K562 (cell line): ENCODE results near the gene FBXO10. TPM values are rescaled to one million over a fixed set of nuclear protein-coding genes. Genes with fewer than 3 reads are reported as not detected.
A peak's percentile ranks its signal among the peaks of the same experiment; 100 is the strongest.

Source experiments
- ATAC-seq: fragments of 200-7000 bp; cut with Tn5 transposase; 3 replicates; pipeline ENCODE4 v1.9.1; 2020; ENCODE audit warnings: moderate library complexity
- BruUV-seq: library from RNA; stranded (reverse); fragments of 400-500 nt; replicated peaks from 2 replicates; lab custom pipeline; 2021; lab: Mats Ljungman, UMichigan
- CTCF ChIA-PET: fragments of 300-600 bp; formaldehyde crosslinking; extraction: SDS; loops from one replicate; lab custom pipeline; 2021; ENCODE audit warnings: low intra/inter-chr PET ratio; lab: Yijun Ruan, JAX
- POLR2A ChIA-PET: fragments of 300-600, 350-650 bp; sonication (Branson Sonifier 250); formaldehyde crosslinking; extraction: SDS; loops from one replicate; lab custom pipeline; 2021; ENCODE audit warnings: antibody characterized with exemption, inconsistent platforms; lab: Yijun Ruan, JAX
- DNase-seq, 4 experiments: peaks; one replicate each; pipeline versions ENCODE4 v3.0.0 to v3.0.0-alpha.2; 2011 to 2018; ENCODE audit warnings: low spot score in 3 of 4, mixed read lengths in 3 of 4; ENCODE audit errors: extremely low read depth in 1 of 4
- FAIRE-seq: peaks from 2 replicates; lab custom pipeline; 2011; peaks lifted over from hg19 to GRCh38; lab: Jason Lieb, UNC
- H2AFZ ChIP-seq: 2 replicates; pipeline ENCODE4 v1.6.0; 2011; ENCODE audit warnings: low read depth, low read length, control low read depth, inconsistent platforms
- H3K27ac ChIP-seq: fragments of 200-600 bp; 3 replicates; pipeline ENCODE4 v1.8.0; 2011; ENCODE audit warnings: low read depth, mild to moderate bottlenecking, control low read depth, inconsistent platforms, low read length, moderate library complexity, mixed read lengths; ENCODE audit errors: extremely low read depth
- H3K27me3 ChIP-seq, 2 experiments: fragments of 300-600 bp in 1 of 2; 2 replicates in 1 of 2; 3 replicates in 1 of 2; pipeline versions ENCODE4 v1.6.0 to v1.8.0; 2011; ENCODE audit warnings: inconsistent platforms in 2 of 2, low read length in 2 of 2, mild to moderate bottlenecking in 1 of 2, mixed read lengths in 1 of 2, moderate library complexity in 1 of 2; ENCODE audit not compliant: control insufficient read depth in 2 of 2, insufficient read depth in 2 of 2
- H3K36me3 ChIP-seq: fragments of 300-600 bp; 3 replicates; pipeline ENCODE4 v1.8.0; 2011; ENCODE audit warnings: mild to moderate bottlenecking, low read length, inconsistent platforms; ENCODE audit not compliant: control insufficient read depth, insufficient read depth
- H3K4me1 ChIP-seq, 2 experiments: fragments of 200-600 bp in 1 of 2; replicated peaks in 1 of 2; 2 replicates in 1 of 2; 3 replicates in 1 of 2; pipeline versions ENCODE4 v1.5.1 to v1.8.0; 2011; ENCODE audit warnings: inconsistent platforms in 2 of 2, low read length in 2 of 2, mild to moderate bottlenecking in 1 of 2, mixed read lengths in 1 of 2, moderate library complexity in 1 of 2; ENCODE audit not compliant: control insufficient read depth in 2 of 2, insufficient read depth in 2 of 2
- H3K4me2 ChIP-seq: 2 replicates; pipeline ENCODE4 v1.6.1; 2011; ENCODE audit warnings: low read length, control low read depth, inconsistent platforms, mixed read lengths; ENCODE audit not compliant: insufficient read depth
- H3K4me3 ChIP-seq: fragments of 200-600 bp; sonication (generic), shearing (Covaris generic); 2 replicates; pipeline ENCODE4 v1.5.1; 2016; ENCODE audit warnings: control low read depth, inconsistent platforms
- H3K79me2 ChIP-seq: fragments of 200-600 bp; 3 replicates; pipeline ENCODE4 v1.8.0; 2011; ENCODE audit warnings: low read length, inconsistent platforms; ENCODE audit not compliant: control insufficient read depth, insufficient read depth
- H3K9ac ChIP-seq, 2 experiments: 2 replicates each; pipeline versions ENCODE4 v1.6.0 to v1.6.1; 2011; ENCODE audit warnings: low read depth in 2 of 2, low read length in 2 of 2, control low read depth in 1 of 2, inconsistent platforms in 1 of 2, mild to moderate bottlenecking in 1 of 2, mixed read lengths in 1 of 2; ENCODE audit not compliant: insufficient read depth in 1 of 2
- H3K9me1 ChIP-seq: one replicate; pipeline ENCODE4 v1.6.0; 2011; ENCODE audit warnings: inconsistent platforms, mild to moderate bottlenecking, low read length, moderate library complexity; ENCODE audit not compliant: control insufficient read depth, insufficient read depth
- H3K9me3 ChIP-seq: replicated peaks from 2 replicates; pipeline ENCODE4 v1.5.1; 2011; ENCODE audit warnings: low read depth, low read length, inconsistent platforms; ENCODE audit not compliant: control insufficient read depth, insufficient read depth
- H4K20me1 ChIP-seq: replicated peaks from 2 replicates; pipeline ENCODE4 v1.6.1; 2011; ENCODE audit warnings: low read length, inconsistent platforms, mixed read lengths; ENCODE audit not compliant: control insufficient read depth, insufficient read depth
- ATF1 ChIP-seq, 2 experiments: fragments of 450-650 bp in 1 of 2; IDR thresholded peaks; 2 replicates each; pipeline ENCODE4 v1.6.1; 2016; ENCODE audit warnings: missing compliant biosample characterization in 1 of 2, missing genetic modification characterization in 1 of 2
- CBX1 ChIP-seq: sonication (generic); IDR thresholded peaks from 2 replicates; pipeline ENCODE4 v1.6.1; 2016; ENCODE audit warnings: antibody characterized with exemption, low read depth, mild to moderate bottlenecking
- CCNT2 ChIP-seq: IDR thresholded peaks from 2 replicates; pipeline ENCODE4 v1.6.1; 2011; ENCODE audit warnings: borderline replicate concordance, low read depth, mild to moderate bottlenecking, moderate library complexity, mixed read lengths, low read length; ENCODE audit not compliant: insufficient read length; ENCODE audit errors: extremely low read depth
- CREM ChIP-seq: IDR thresholded peaks from 2 replicates; pipeline ENCODE4 v1.6.1; 2014; ENCODE audit warnings: antibody characterized with exemption, low read depth
- CTBP1 ChIP-seq: fragments of 450-650 bp; IDR thresholded peaks from 2 replicates; pipeline ENCODE4 v1.6.1; 2016; ENCODE audit warnings: borderline replicate concordance
- E2F6 ChIP-seq, 2 experiments: IDR thresholded peaks; 2 replicates each; pipeline ENCODE4 v1.6.1; 2011; ENCODE audit warnings: borderline replicate concordance in 1 of 2, control low read depth in 1 of 2, low read depth in 1 of 2, low read length in 1 of 2, mild to moderate bottlenecking in 1 of 2, mixed read lengths in 1 of 2, moderate library complexity in 1 of 2; ENCODE audit not compliant: insufficient read depth in 1 of 2, insufficient read length in 1 of 2, poor library complexity in 1 of 2, severe bottlenecking in 1 of 2; ENCODE audit errors: extremely low read depth in 1 of 2
- EGR1 ChIP-seq: fragments of 450-650 bp; conservative IDR thresholded peaks from 2 replicates; pipeline ENCODE4 v1.6.1; 2017; ENCODE audit warnings: mild to moderate bottlenecking
- HDAC2 ChIP-seq: fragments of 450-650 bp; IDR thresholded peaks from 2 replicates; pipeline ENCODE4 v1.6.1; 2016; ENCODE audit warnings: mild to moderate bottlenecking
- HMG20A ChIP-seq: fragments of 450-650 bp; formaldehyde crosslinking; conservative IDR thresholded peaks from 2 replicates; pipeline ENCODE4 v1.4.0; 2020; ENCODE audit warnings: mild to moderate bottlenecking, mixed read lengths
- IFI16 ChIP-seq: fragments of 250-450 bp; sonication (Bioruptor Pico); IDR thresholded peaks from 2 replicates; pipeline ENCODE4 v2.1.2; 2022; ENCODE audit warnings: mild to moderate bottlenecking, inconsistent platforms
- NEUROD1 ChIP-seq: fragments of 150-350 bp; IDR thresholded peaks from 2 replicates; pipeline ENCODE4 v1.6.1; 2014; ENCODE audit warnings: borderline replicate concordance, low read length, low read depth; ENCODE audit not compliant: partially characterized antibody
- NFXL1 ChIP-seq: fragments of 450-650 bp; formaldehyde crosslinking; IDR thresholded peaks from 2 replicates; pipeline ENCODE4 v1.4.0; 2021; ENCODE audit warnings: mild to moderate bottlenecking
- PHF20 ChIP-seq: fragments of 450-650 bp; IDR thresholded peaks from 2 replicates; pipeline ENCODE4 v1.6.1; 2018; ENCODE audit not compliant: partially characterized antibody
- RBM22 ChIP-seq: fragments of 200-400 bp; formaldehyde crosslinking; IDR thresholded peaks from 2 replicates; pipeline ENCODE4 v1.6.1; 2018; ENCODE audit warnings: low read length, low read depth; ENCODE audit not compliant: poor library complexity, severe bottlenecking
- SP1 ChIP-seq: sonication (generic); formaldehyde crosslinking; IDR thresholded peaks from 2 replicates; pipeline ENCODE4 v1.8.1; 2022; ENCODE audit warnings: mild to moderate bottlenecking, missing genetic modification reagents
- WGBS: fragments of 100-300 bp; shearing (Covaris generic); methylation state at CpG from one replicate; pipeline ENCODE4 v1.1.6; 2016; ENCODE audit warnings: low coverage, mixed read lengths; ENCODE audit not compliant: insufficient coverage; ENCODE audit errors: missing lambda C conversion rate; 5-methylcytosine and 5-hydroxymethylcytosine counted together
- in situ Hi-C: fragments of 300-500 bp; cut with MboI; formaldehyde crosslinking; loops from 4 replicates; pipeline ENCODE4 v1.15.0; 2018; ENCODE audit warnings: inconsistent platforms, mixed read lengths
- intact Hi-C: fragments of 100-400 bp; cut with micrococcal nuclease; formaldehyde crosslinking; loops from 2 replicates; pipeline ENCODE4 v1.14.2; 2022
- polyA plus RNA-seq, 8 experiments: library from polyadenylated mRNA; depleted of rRNA in 4 of 8; stranded (reverse) in 5 of 8; unstranded in 3 of 8; fragments of >200 nt; fragmentation: Nextera tagmentation in 2 of 8; fragmentation: Illumina TruSeq in 1 of 8; extraction: Ambion mirVana in 2 of 8; extraction: Trizol in 1 of 8; gene quantifications; 2 replicates each; pipeline versions ENCODE4 v1.2.1 to v1.2.3, GENCODE V29; 2011 to 2014; ENCODE audit warnings: inconsistent platforms in 1 of 8, missing spikeins in 1 of 8
- total RNA-seq, 7 experiments: library from RNA; depleted of rRNA in 6 of 7; stranded (reverse); fragments of >200 nt in 6 of 7; fragmentation: Illumina TruSeq in 2 of 7; extraction: Trizol in 2 of 7; gene quantifications; 2 replicates each; pipeline versions ENCODE4 v1.2.1 to v1.2.3, GENCODE V29; 2011 to 2021; ENCODE audit warnings: low replicate concordance in 1 of 7
- TF ChIP-seq, protein P1 (sequence below), 2 experiments: IDR thresholded peaks in 1 of 2; conservative IDR thresholded peaks in 1 of 2; 2 replicates each; pipeline ENCODE4 v1.6.1; 2016; ENCODE audit warnings: low read depth in 2 of 2, mild to moderate bottlenecking in 1 of 2, missing compliant biosample characterization in 1 of 2, missing genetic modification characterization in 1 of 2, moderate library complexity in 1 of 2

FBXO10 gene
- total and polyA plus RNA-seq, 9 of the 15 experiments (the other 6 are each of a cell fraction or from before 2014, with no cell fraction given): 0.84 to 9.9 (median 6.0) TPM

- Histone ChIP-seq H3K36me3 (peaks cover 39% of the 10 kb centered on the region), H3K27me3 (no peaks in the 10 kb centered on the region), H3K9me1 (no peaks in the 10 kb centered on the region), H3K79me2 (peaks cover 34% of the 10 kb centered on the region), H2AFZ (peak within 1 kb of the TSS; percentile 96), H3K9ac (peak within 1 kb of the TSS; percentile 90 to 98), H3K9me3 (no peaks in the 10 kb centered on the region), H4K20me1 (no peaks in the 10 kb centered on the region), H3K27ac (peak within 1 kb of the TSS; percentile 78), H3K4me3 (peak within 1 kb of the TSS; percentile 60), H3K4me1 (peaks cover 20 to 21% of the 10 kb centered on the region in 2 experiments; a peak in 4 of 5 replicates), H3K4me2 (peak within 1 kb of the TSS; percentile 98)
- ATAC-seq (peak; percentile 97), FAIRE-seq (peak; percentile 95), DNase-seq (peak; percentile 98 to 100 (median 100))
- ChIA-PET CTCF (no interaction called here), POLR2A (interaction anchor here (0.6 to 4.2 kb wide), 9 partner anchors 11 to 292 kb away, joined by 3 to 44 read pairs (median 6); no protein-coding TSS in a partner anchor)
- TSS peak; percentile 90 for BruUV-seq
- WGBS: 11% methylated on average over 54 of the region's 56 CpGs
- intact Hi-C loops (no loop called here), in situ Hi-C loops (loop anchor here (10.0 to 25.0 kb wide), 2 partner anchors 419 to 877 kb away; partner anchors contain the start of gene SLC25A51)
- TF ChIP-seq HDAC2: peak; percentile 53; the same call in 1 of the 2 replicates
- TF ChIP-seq ATF1 (CRISPR knock-in tag; IDR thresholded peaks at IDR 0.05): no peak
- TF ChIP-seq ATF1 (tag; IDR thresholded peaks at IDR 0.05): peak; percentile 90
- TF ChIP-seq NFXL1 (CRISPR knock-in tag): no peak
- TF ChIP-seq RBM22: no peak
- 0 out of 2 replicates have a peak, but pooled peaks have one; percentile 67 for TF ChIP-seq CBX1
- peak; percentile 62 for TF ChIP-seq NEUROD1
- TF ChIP-seq E2F6 (IDR thresholded peaks at IDR 0.05; ENCODE audit: borderline replicate concordance in 1 of 2, extremely low read depth in 1 of 2, insufficient read depth in 1 of 2, insufficient read length in 1 of 2, low read depth in 1 of 2, low read length in 1 of 2, poor library complexity in 1 of 2, severe bottlenecking in 1 of 2): peak; percentile 89 to 93
- TF ChIP-seq EGR1: peak; percentile 91
- TF ChIP-seq, protein P1, sequence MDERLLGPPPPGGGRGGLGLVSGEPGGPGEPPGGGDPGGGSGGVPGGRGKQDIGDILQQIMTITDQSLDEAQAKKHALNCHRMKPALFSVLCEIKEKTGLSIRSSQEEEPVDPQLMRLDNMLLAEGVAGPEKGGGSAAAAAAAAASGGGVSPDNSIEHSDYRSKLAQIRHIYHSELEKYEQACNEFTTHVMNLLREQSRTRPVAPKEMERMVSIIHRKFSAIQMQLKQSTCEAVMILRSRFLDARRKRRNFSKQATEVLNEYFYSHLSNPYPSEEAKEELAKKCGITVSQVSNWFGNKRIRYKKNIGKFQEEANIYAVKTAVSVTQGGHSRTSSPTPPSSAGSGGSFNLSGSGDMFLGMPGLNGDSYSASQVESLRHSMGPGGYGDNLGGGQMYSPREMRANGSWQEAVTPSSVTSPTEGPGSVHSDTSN (CRISPR knock-in tag; IDR thresholded peaks at IDR 0.05; ENCODE audit: low read depth): no peak
- TF ChIP-seq, protein P1 (tag; conservative IDR thresholded peaks at IDR 0.05; ENCODE audit: low read depth): no peak
- peak; percentile 89 for TF ChIP-seq CREM
- peak; percentile 79 for TF ChIP-seq CTBP1
- peak; percentile 95 for TF ChIP-seq SP1 (CRISPR knock-in tag)
- peak; percentile 72 for TF ChIP-seq PHF20
- no peak for TF ChIP-seq HMG20A (CRISPR knock-in tag)
- no peak for TF ChIP-seq IFI16 (CRISPR knock-in tag)
- TF ChIP-seq CCNT2: peak; percentile 93
These were observed 90.6 kb downstream of the FBXO10 start, which contains the start of gene POLR1E for GRCh38 chr9:37485389-37486255. Gene POLR1E (plus strand): TSS chr9:37485948. CDS start chr9:37486048, 100 bp downstream.
